Measurements from ENCODE around the gene BTG2.

Gene BTG2

GRCh38 chr1:203325418-203326091, 20.2 kb downstream of the BTG2 start:
- H3K4me1 Mint-ChIP-seq (ENCODE audit: low read depth), result peaks cover 82% of the 10 kb centered on the region
- H3K27ac Mint-ChIP-seq, result peak overlapping the region; percentile 92
- H3K36me3 Mint-ChIP-seq (ENCODE audit: low read depth), result no peaks in the 10 kb centered on the region
- H3K27me3 Mint-ChIP-seq, result no peaks in the 10 kb centered on the region
- DNase-seq, result no peak
- H3K9me3 Mint-ChIP-seq, result no peaks in the 10 kb centered on the region
- H3K4me3 Mint-ChIP-seq, result peak overlapping the region; percentile 65

GRCh38 chr1:203326830-203327683, 21.7 kb downstream of the BTG2 start:
- no peaks in the 10 kb centered on the region for H3K9me3 Mint-ChIP-seq
- no peaks in the 10 kb centered on the region for H3K27me3 Mint-ChIP-seq
- no peaks in the 10 kb centered on the region for H3K36me3 Mint-ChIP-seq (ENCODE audit: low read depth)
- H3K27ac Mint-ChIP-seq, result peak overlapping the region; percentile 92
- peaks cover 71% of the 10 kb centered on the region for H3K4me1 Mint-ChIP-seq (ENCODE audit: low read depth)
- H3K4me3 Mint-ChIP-seq, result peak overlapping the region; percentile 72
- peak; percentile 94 for DNase-seq

DNA sequence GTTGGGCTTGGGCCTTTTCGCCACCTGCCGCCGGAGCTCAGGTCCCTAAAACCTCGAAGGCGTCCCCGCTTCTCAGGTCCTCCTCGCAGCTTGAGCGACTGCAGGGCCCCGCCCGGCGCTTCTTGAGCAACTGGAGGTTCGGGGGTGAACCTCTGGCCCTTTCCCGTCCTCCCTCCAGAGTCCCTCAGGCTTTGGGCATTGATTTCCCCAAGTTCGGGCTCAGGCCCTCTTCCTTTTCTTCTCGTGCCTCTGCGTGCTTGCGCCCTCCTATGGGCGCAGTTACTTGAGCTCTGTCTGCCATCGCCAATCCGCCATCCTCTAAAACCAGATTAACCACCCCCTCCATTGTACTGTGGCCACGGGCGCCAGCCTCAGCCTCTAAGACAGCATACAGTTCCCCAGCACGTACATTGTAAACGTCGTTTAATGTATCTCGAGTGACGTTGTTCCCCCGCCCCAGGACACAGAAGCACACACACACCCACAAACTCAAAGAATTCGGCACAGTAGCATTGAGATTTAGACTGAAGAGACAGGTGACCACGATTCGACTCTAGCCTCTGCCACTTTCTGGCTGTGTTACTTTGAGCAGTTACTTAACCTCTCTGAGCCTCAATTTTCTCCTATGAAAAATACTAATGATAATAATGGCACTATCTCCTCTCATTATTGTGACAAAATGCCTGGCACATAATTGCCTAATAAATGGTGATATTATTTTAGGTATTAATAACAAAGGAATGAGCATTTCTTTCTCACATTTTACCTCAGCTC, 22.6 kb downstream of the BTG2 start:
- DNase-seq, result no peak
- H3K27me3 Mint-ChIP-seq, result no peaks in the 10 kb centered on the region
- H3K4me3 Mint-ChIP-seq, result peak overlapping the region; percentile 72
- peaks cover 63% of the 10 kb centered on the region for H3K4me1 Mint-ChIP-seq (ENCODE audit: low read depth)
- peak overlapping the region; percentile 92 for H3K27ac Mint-ChIP-seq
- H3K9me3 Mint-ChIP-seq, result no peaks in the 10 kb centered on the region
- no peaks in the 10 kb centered on the region for H3K36me3 Mint-ChIP-seq (ENCODE audit: low read depth)

- no peaks in the 10 kb centered on the region for H3K9me3 Mint-ChIP-seq
- peak overlapping the region; percentile 92 for H3K27ac Mint-ChIP-seq
- no peaks in the 10 kb centered on the region for H3K27me3 Mint-ChIP-seq
- peaks cover 55% of the 10 kb centered on the region for H3K4me1 Mint-ChIP-seq (ENCODE audit: low read depth)
- H3K4me3 Mint-ChIP-seq, result no peak overlapping the region
- H3K36me3 Mint-ChIP-seq (ENCODE audit: low read depth), result no peaks in the 10 kb centered on the region
- DNase-seq, result no peak
Measured at GRCh38 chr1:203328714-203329122, 23.4 kb downstream of the BTG2 start.

DNA sequence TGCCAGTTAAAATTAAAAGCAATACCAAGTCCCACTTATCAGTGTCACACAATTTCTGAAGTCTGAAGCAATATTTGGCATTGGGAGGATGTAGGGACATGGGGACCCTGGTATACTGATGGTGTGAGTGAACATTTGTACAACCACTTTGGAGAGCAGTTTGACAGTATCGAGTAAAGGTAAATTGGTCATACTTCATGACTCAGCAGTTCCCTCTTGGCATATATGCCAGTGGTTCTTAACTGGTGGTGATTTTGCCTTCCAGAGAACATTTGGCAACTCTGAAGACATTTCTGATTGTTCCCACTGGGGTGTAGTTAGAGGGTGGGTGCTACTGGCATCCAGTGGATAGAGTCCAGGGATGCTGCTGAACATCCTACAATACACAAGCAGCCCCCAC, 25.9 kb downstream of the BTG2 start:
- Mint-ChIP-seq H3K27me3 (no peaks in the 10 kb centered on the region), H3K4me3 (no peak overlapping the region), H3K36me3 (ENCODE audit: low read depth) (no peaks in the 10 kb centered on the region), H3K27ac (no peak overlapping the region), H3K4me1 (ENCODE audit: low read depth) (peaks cover 38% of the 10 kb centered on the region), H3K9me3 (no peaks in the 10 kb centered on the region)
- no peak for DNase-seq

GRCh38 chr1:203335503-203335902, 30.2 kb downstream of the BTG2 start:
- peak overlapping the region; percentile 30 for H3K27ac Mint-ChIP-seq
- H3K27me3 Mint-ChIP-seq, result peaks cover 4% of the 10 kb centered on the region
- no peak overlapping the region for H3K4me3 Mint-ChIP-seq
- no peaks in the 10 kb centered on the region for H3K36me3 Mint-ChIP-seq (ENCODE audit: low read depth)
- DNase-seq, result no peak
- peaks cover 29% of the 10 kb centered on the region for H3K4me1 Mint-ChIP-seq (ENCODE audit: low read depth)
- H3K9me3 Mint-ChIP-seq, result no peaks in the 10 kb centered on the region

DNA sequence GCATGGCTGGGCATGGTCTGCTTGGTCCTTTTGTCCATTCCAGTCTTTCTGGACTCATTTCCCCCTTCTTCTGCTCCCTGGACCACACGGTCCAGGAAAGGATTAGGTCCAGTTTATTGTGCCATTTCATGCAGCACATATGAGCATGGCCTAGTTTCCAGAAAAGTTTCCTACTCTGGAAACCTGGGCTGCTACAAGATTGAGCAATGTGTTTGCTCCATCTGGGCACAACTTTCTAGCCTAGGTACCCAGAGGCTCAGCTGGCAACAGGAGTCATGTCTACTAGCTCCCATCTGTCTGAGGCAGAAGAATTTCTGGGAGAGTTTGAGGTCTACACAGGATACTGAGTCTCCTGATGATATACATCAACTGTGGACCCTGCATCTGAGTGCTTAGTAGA, 30.8 kb downstream of the BTG2 start:
- Mint-ChIP-seq H3K4me1 (ENCODE audit: low read depth) (peaks cover 27% of the 10 kb centered on the region), H3K9me3 (no peaks in the 10 kb centered on the region), H3K27ac (no peak overlapping the region), H3K4me3 (no peak overlapping the region), H3K36me3 (ENCODE audit: low read depth) (no peaks in the 10 kb centered on the region), H3K27me3 (peaks cover 8% of the 10 kb centered on the region)
- DNase-seq, result no peak

DNA sequence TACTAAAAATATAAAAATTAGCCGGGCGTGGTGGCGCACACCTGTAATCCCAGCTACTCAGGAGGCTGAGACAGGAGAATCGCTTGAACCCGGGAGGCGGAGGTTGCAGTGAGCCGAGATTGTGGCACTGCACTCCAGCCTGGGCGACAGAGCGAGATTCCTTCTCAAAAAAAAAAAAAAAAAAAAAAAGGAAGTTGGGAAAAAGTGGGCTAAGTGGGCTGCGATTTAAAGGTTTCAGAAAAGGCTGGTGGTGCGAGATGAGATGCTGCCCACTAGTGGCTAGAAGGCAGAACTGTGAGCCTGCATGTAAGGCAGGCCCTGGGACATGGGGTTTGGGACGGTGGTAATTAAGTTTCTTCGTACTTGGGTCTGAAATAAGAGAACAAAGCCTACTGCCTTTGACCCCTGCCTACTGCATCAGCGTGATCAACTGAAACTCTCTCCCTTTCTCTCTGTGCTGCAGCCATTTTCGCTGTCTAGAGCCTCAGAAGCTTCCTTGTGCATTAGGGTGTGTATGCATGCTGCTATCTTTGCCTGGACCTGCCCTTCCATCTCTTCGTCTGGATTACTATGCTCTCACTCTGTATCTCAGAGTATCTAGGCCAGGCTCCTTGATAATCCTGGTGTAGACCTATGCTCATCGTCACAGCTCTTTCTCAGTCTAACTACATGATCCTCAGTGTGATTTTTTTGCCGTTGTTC, 33.2 kb downstream of the BTG2 start:
- Mint-ChIP-seq H3K36me3 (ENCODE audit: low read depth) (no peaks in the 10 kb centered on the region), H3K27ac (no peak overlapping the region), H3K4me1 (ENCODE audit: low read depth) (peaks cover 35% of the 10 kb centered on the region), H3K27me3 (peaks cover 20% of the 10 kb centered on the region), H3K4me3 (no peak overlapping the region), H3K9me3 (no peaks in the 10 kb centered on the region)
- DNase-seq, result peak; percentile 60

- H3K4me3 Mint-ChIP-seq, result no peak overlapping the region
- no peak overlapping the region for H3K27ac Mint-ChIP-seq
- H3K27me3 Mint-ChIP-seq, result peaks cover 20% of the 10 kb centered on the region
- peaks cover 35% of the 10 kb centered on the region for H3K4me1 Mint-ChIP-seq (ENCODE audit: low read depth)
- DNase-seq, result peak; percentile 59
- H3K9me3 Mint-ChIP-seq, result no peaks in the 10 kb centered on the region
- H3K36me3 Mint-ChIP-seq (ENCODE audit: low read depth), result no peaks in the 10 kb centered on the region
Measured at GRCh38 chr1:203340112-203340790, 34.9 kb downstream of the BTG2 start.

DNA sequence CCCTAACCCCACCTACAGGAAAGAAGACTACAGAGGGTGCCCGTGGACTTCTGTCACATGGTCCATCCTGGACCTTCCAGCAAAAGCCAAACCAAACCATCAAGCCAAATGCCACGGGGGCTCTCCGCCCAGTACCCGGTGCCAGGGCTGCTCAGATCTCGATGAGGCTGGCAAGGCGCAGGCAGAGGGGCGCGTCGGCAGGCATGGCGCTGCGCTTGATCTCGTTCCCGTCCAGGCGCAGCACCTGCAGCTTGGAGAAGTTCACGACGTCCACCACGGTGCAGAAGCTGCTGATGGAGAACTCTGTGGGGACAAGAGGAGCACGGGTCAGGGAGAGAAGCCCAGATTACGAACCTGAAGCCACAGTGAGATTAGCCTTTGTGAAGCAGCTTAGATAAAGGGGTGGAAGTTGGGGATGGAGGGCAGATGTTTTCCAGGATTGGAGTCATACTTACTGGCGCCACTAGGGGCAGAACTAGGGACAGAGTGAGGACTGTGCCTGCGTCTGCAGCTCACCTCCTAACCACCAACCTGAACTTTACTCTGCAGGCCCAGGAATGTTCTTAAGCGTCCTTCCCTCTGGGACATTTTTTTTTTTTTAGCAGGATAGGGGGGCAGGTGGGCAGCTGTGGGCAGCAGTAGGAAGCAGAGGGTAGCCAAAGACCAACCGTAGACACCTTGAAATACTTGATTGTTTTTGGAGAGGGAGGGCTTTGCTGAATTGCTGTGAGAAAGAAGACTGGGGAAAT, 37.0 kb downstream of the BTG2 start:
- Mint-ChIP-seq H3K4me1 (ENCODE audit: low read depth) (peaks cover 21% of the 10 kb centered on the region), H3K9me3 (no peaks in the 10 kb centered on the region), H3K36me3 (ENCODE audit: low read depth) (no peaks in the 10 kb centered on the region), H3K27me3 (peaks cover 30% of the 10 kb centered on the region), H3K27ac (no peak overlapping the region), H3K4me3 (peak overlapping the region; percentile 57)
- DNase-seq, result peak; percentile 65

GRCh38 chr1:203343956-203344754, 38.8 kb downstream of the BTG2 start:
- Mint-ChIP-seq H3K27me3 (peaks cover 36% of the 10 kb centered on the region), H3K27ac (no peak overlapping the region), H3K36me3 (ENCODE audit: low read depth) (no peaks in the 10 kb centered on the region), H3K4me3 (no peak overlapping the region), H3K9me3 (no peaks in the 10 kb centered on the region), H3K4me1 (ENCODE audit: low read depth) (peaks cover 16% of the 10 kb centered on the region)
- no peak for DNase-seq

- H3K9me3 Mint-ChIP-seq, result no peaks in the 10 kb centered on the region
- H3K27ac Mint-ChIP-seq, result no peak overlapping the region
Measured at GRCh38 chr1:203346060-203346768, 40.9 kb downstream of the BTG2 start.

More at GRCh38 chr1:203346060-203346768, 40.9 kb downstream of the BTG2 start:
- Mint-ChIP-seq H3K4me1 (ENCODE audit: low read depth) (peaks cover 11% of the 10 kb centered on the region), H3K27me3 (peaks cover 31% of the 10 kb centered on the region), H3K36me3 (ENCODE audit: low read depth) (no peaks in the 10 kb centered on the region), H3K4me3 (no peak overlapping the region)
- DNase-seq, result no peak

Measured in activated T-cell treated with anti-CD3 and anti-CD28 coated beads, Interleukin-2, amount 50 U/mL, for 24 hours (primary cell).